Cerebellar cortex (tissue), 1 donor: Measurements from ENCODE around the gene BCAP29.

Source experiments
- DNase-seq: peaks from one replicate; pipeline ENCODE4 v3.0.0-alpha.2; 2015; ENCODE audit warnings: low spot score

Gene BCAP29

GRCh38 chr7:107582875-107583274 lies 2.8 kb downstream of the BCAP29 start:
- DNase-seq = no peak

GRCh38 chr7:107584716-107585115 lies 4.7 kb downstream of the BCAP29 start:
- no peak for DNase-seq

- no peak for DNase-seq
Observed at GRCh38 chr7:107588529-107589130, 8.6 kb downstream of the BCAP29 start.

- no peak for DNase-seq
Observed at GRCh38 chr7:107591421-107591820, 11.4 kb downstream of the BCAP29 start.

- no peak for DNase-seq
Observed at GRCh38 chr7:107592361-107593024, 12.4 kb downstream of the BCAP29 start.

GRCh38 chr7:107593025-107593410 lies 13.0 kb downstream of the BCAP29 start:
- DNase-seq = no peak

GRCh38 chr7:107594961-107595737 lies 15.1 kb downstream of the BCAP29 start:
- no peak for DNase-seq

GRCh38 chr7:107596881-107597581 lies 17.0 kb downstream of the BCAP29 start:
- no peak for DNase-seq

- no peak for DNase-seq
Observed at GRCh38 chr7:107597582-107597916, 17.5 kb downstream of the BCAP29 start.

GRCh38 chr7:107597953-107598352 lies 17.9 kb downstream of the BCAP29 start:
- DNase-seq = no peak

- no peak for DNase-seq
Observed at GRCh38 chr7:107599262-107599661, 19.2 kb downstream of the BCAP29 start.

- no peak for DNase-seq
Observed at GRCh38 chr7:107600816-107601215, 20.8 kb downstream of the BCAP29 start.

- peak; percentile 78 for DNase-seq
Observed at GRCh38 chr7:107605218-107605815, 25.3 kb downstream of the BCAP29 start.

- no peak for DNase-seq
Observed at GRCh38 chr7:107606303-107606702, 26.3 kb downstream of the BCAP29 start.

GRCh38 chr7:107609811-107610261 lies 29.8 kb downstream of the BCAP29 start:
- DNase-seq = no peak

- DNase-seq = no peak
Observed at GRCh38 chr7:107610323-107610722, 30.3 kb downstream of the BCAP29 start.

- no peak for DNase-seq
Observed at GRCh38 chr7:107613439-107613838, 33.4 kb downstream of the BCAP29 start.

- DNase-seq = no peak
Observed at GRCh38 chr7:107613948-107614347, 33.9 kb downstream of the BCAP29 start.

- DNase-seq = no peak
Observed at GRCh38 chr7:107614425-107614824, 34.4 kb downstream of the BCAP29 start.

- no peak for DNase-seq
Observed at GRCh38 chr7:107615910-107616680, 36.0 kb downstream of the BCAP29 start.

- DNase-seq = peak; percentile 18
Observed at GRCh38 chr7:107622429-107622828, 42.4 kb downstream of the BCAP29 start.
